K562 (cell line): ENCODE results near the gene EDEM1. TPM values are rescaled to one million over a fixed set of nuclear protein-coding genes. Genes with fewer than 3 reads are reported as not detected.

Source experiments
- ARHGAP35 ChIP-seq: fragments of 450-650 bp; IDR thresholded peaks from 2 replicates; pipeline ENCODE4 v1.6.1; 2018; ENCODE audit not compliant: partially characterized antibody
- CBFA2T3 ChIP-seq: fragments of 450-650 bp; IDR thresholded peaks from 2 replicates; pipeline ENCODE4 v1.6.1; 2017
- CGGBP1 ChIP-seq: fragments of 250-450 bp; sonication (Bioruptor Pico); IDR thresholded peaks from 2 replicates; pipeline ENCODE4 v1.9.0; 2021; ENCODE audit warnings: mild to moderate bottlenecking
- FOXA1 ChIP-seq: fragments of 450-650 bp; IDR thresholded peaks from 2 replicates; pipeline ENCODE4 v1.6.1; 2016; ENCODE audit warnings: mild to moderate bottlenecking, borderline replicate concordance
- GATAD2B ChIP-seq: fragments of 450-650 bp; IDR thresholded peaks from 2 replicates; pipeline ENCODE4 v1.6.1; 2017; ENCODE audit warnings: mild to moderate bottlenecking, borderline replicate concordance
- HINFP ChIP-seq: fragments of 450-650 bp; conservative IDR thresholded peaks from 2 replicates; pipeline ENCODE4 v1.6.1; 2016; ENCODE audit warnings: missing genetic modification characterization, low read depth, mild to moderate bottlenecking, control low read depth, missing compliant biosample characterization
- POLR2AphosphoS2 ChIP-seq: IDR thresholded peaks from 2 replicates; pipeline ENCODE4 v1.6.1; 2012; ENCODE audit warnings: low read length, improper control_type of control experiment
- POLR3G ChIP-seq: IDR thresholded peaks from 2 replicates; pipeline ENCODE4 v1.6.1; 2011; ENCODE audit not compliant: insufficient read length, insufficient replicate concordance; ENCODE audit errors: extremely low read depth
- RBM17 ChIP-seq: fragments of 200-400 bp; formaldehyde crosslinking; IDR thresholded peaks from 2 replicates; pipeline ENCODE4 v1.6.1; 2017; ENCODE audit warnings: low read depth, mild to moderate bottlenecking, low read length, borderline replicate concordance
- RBM25 ChIP-seq: fragments of 200-400 bp; formaldehyde crosslinking; IDR thresholded peaks from 2 replicates; pipeline ENCODE4 v1.6.1; 2018; ENCODE audit warnings: low read length, low read depth, moderate library complexity; ENCODE audit not compliant: severe bottlenecking
- RREB1 ChIP-seq: fragments of 250-450 bp; sonication (Bioruptor Pico); IDR thresholded peaks from 2 replicates; pipeline ENCODE4 v1.4.0; 2020
- TAL1 ChIP-seq: fragments of 450-650 bp; IDR thresholded peaks from 2 replicates; pipeline ENCODE4 v1.6.1; 2016; ENCODE audit warnings: mild to moderate bottlenecking
- TFAP4 ChIP-seq: sonication (generic); formaldehyde crosslinking; IDR thresholded peaks from 2 replicates; pipeline ENCODE4 v1.8.0; 2022; ENCODE audit warnings: missing genetic modification reagents, mild to moderate bottlenecking, moderate library complexity, borderline replicate concordance
- polyA plus RNA-seq, 8 experiments: library from polyadenylated mRNA; depleted of rRNA in 4 of 8; stranded (reverse) in 5 of 8; unstranded in 3 of 8; fragments of >200 nt; fragmentation: Nextera tagmentation in 2 of 8; fragmentation: Illumina TruSeq in 1 of 8; extraction: Ambion mirVana in 2 of 8; extraction: Trizol in 1 of 8; gene quantifications; 2 replicates each; pipeline versions ENCODE4 v1.2.1 to v1.2.3, GENCODE V29; 2011 to 2014; ENCODE audit warnings: inconsistent platforms in 1 of 8, missing spikeins in 1 of 8
- total RNA-seq, 7 experiments: library from RNA; depleted of rRNA in 6 of 7; stranded (reverse); fragments of >200 nt in 6 of 7; fragmentation: Illumina TruSeq in 2 of 7; extraction: Trizol in 2 of 7; gene quantifications; 2 replicates each; pipeline versions ENCODE4 v1.2.1 to v1.2.3, GENCODE V29; 2011 to 2021; ENCODE audit warnings: low replicate concordance in 1 of 7
- TF ChIP-seq, protein P1 (sequence below): sonication (generic); formaldehyde crosslinking; IDR thresholded peaks from 2 replicates; pipeline ENCODE4 v1.8.0; 2023; ENCODE audit warnings: mild to moderate bottlenecking, missing genetic modification reagents
- TF ChIP-seq, protein P2 (sequence below): conservative IDR thresholded peaks from 2 replicates; pipeline ENCODE4 v1.6.1; 2011; ENCODE audit warnings: low read depth, mild to moderate bottlenecking, low read length; ENCODE audit not compliant: control insufficient read depth

The EDEM1 gene
- total and polyA plus RNA-seq, 9 of the 15 experiments (the other 6 are each of a cell fraction or from before 2014, with no cell fraction given) = 6.2 to 36.7 (median 14.3) TPM

DNA sequence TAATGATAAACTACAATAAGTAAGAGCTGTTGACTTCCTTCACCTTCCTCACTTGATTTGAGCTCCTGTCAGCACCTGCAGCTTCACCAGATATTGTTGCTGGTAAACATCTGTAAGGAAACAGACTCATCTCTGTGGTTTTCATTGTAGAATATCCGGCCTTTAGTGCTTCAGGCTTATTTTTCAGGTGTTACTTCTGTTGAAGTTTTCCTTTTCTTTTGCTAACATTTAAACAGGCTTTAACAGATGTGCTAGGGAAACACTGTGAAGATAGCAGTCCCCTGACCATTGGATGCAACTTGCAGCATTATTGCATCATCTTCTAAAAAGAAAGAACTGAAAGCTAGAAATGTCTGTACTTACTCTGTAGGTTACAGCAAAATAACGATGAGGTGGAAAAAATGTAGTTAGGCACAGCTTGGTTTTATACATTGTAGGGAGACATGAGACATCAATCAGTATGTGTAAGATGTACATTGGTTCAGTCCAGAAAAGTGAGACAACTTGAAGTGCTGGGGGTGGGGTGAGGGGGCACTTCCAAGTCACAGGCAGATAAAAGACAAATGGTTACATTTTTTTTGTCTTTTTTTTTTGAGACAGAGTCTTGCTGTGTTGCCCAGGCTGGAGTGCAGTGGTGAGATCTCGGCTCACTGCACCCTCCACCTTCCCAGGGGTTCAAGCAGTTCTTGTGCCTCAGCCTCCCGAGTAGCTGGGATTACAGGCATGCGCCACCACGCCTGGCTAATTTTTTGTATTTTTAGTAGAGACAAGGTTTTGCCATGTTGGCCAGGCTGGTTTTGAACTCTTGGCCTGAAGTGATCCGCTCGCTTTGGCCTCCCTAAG is 10.2 kb downstream of the EDEM1 start (continued):
- TF ChIP-seq, protein P1, sequence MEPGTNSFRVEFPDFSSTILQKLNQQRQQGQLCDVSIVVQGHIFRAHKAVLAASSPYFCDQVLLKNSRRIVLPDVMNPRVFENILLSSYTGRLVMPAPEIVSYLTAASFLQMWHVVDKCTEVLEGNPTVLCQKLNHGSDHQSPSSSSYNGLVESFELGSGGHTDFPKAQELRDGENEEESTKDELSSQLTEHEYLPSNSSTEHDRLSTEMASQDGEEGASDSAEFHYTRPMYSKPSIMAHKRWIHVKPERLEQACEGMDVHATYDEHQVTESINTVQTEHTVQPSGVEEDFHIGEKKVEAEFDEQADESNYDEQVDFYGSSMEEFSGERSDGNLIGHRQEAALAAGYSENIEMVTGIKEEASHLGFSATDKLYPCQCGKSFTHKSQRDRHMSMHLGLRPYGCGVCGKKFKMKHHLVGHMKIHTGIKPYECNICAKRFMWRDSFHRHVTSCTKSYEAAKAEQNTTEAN (CRISPR knock-in tag) = no peak
- TF ChIP-seq POLR3G = no peak
- TF ChIP-seq ARHGAP35 = no peak
- no peak for TF ChIP-seq GATAD2B
- no peak; the same call in 1 of the 2 replicates for TF ChIP-seq POLR2AphosphoS2
- TF ChIP-seq RREB1 = no peak; the same call in 1 of the 2 replicates
- TF ChIP-seq FOXA1 = no peak
- no peak for TF ChIP-seq CGGBP1
- TF ChIP-seq, protein P2, sequence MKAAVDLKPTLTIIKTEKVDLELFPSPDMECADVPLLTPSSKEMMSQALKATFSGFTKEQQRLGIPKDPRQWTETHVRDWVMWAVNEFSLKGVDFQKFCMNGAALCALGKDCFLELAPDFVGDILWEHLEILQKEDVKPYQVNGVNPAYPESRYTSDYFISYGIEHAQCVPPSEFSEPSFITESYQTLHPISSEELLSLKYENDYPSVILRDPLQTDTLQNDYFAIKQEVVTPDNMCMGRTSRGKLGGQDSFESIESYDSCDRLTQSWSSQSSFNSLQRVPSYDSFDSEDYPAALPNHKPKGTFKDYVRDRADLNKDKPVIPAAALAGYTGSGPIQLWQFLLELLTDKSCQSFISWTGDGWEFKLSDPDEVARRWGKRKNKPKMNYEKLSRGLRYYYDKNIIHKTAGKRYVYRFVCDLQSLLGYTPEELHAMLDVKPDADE = no peak
- no peak for TF ChIP-seq CBFA2T3
- no peak for TF ChIP-seq RBM17
- TF ChIP-seq TAL1 = no peak
- TF ChIP-seq TFAP4 (CRISPR knock-in tag) = no peak; the same call in 1 of the 2 replicates
- TF ChIP-seq RBM25 = no peak
- TF ChIP-seq HINFP (tag) = 0 out of 2 replicates have a peak, but pooled peaks have one; percentile 6
